Neural cell (in vitro differentiated cells): ENCODE data around the gene SPATA33. TPM values are rescaled to one million over a fixed set of nuclear protein-coding genes. Genes with fewer than 3 reads are reported as not detected.

Experiments
- H2AFZ ChIP-seq: fragments of 200-600, 300-800 bp; sonication (generic), shearing (Covaris generic); 2 replicates; pipeline ENCODE4 v1.6.0; 2014; ENCODE audit warnings: low read depth, mild to moderate bottlenecking, antibody characterized with exemption, low read length, moderate library complexity
- H3F3A ChIP-seq: fragments of 200-600 bp; shearing (Covaris generic); 2 replicates; pipeline ENCODE4 v1.6.1; 2016; ENCODE audit warnings: mild to moderate bottlenecking, moderate library complexity, mixed read lengths, antibody characterized with exemption, low read length; ENCODE audit not compliant: insufficient read depth, poor library complexity, severe bottlenecking
- H3K27ac ChIP-seq: fragments of 200-600, 300-800 bp; sonication (generic), shearing (Covaris generic); 2 replicates; pipeline ENCODE4 v1.5.1; 2014; ENCODE audit warnings: mild to moderate bottlenecking, low read length, moderate library complexity
- H3K27me3 ChIP-seq: fragments of 300-800, 200-600 bp; sonication (generic), shearing (Covaris generic); 2 replicates; pipeline ENCODE4 v1.6.0; 2014; ENCODE audit warnings: mild to moderate bottlenecking, low read depth, low read length, moderate library complexity; ENCODE audit not compliant: insufficient read depth
- H3K36me3 ChIP-seq: fragments of 300-800, 200-600 bp; sonication (generic), shearing (Covaris generic); 2 replicates; pipeline ENCODE4 v1.5.1; 2014; ENCODE audit warnings: mild to moderate bottlenecking, antibody characterized with exemption, low read length, moderate library complexity; ENCODE audit not compliant: insufficient read depth
- H3K4me2 ChIP-seq: fragments of 300-800, 200-600 bp; sonication (generic), shearing (Covaris generic); 2 replicates; pipeline ENCODE4 v1.6.0; 2014; ENCODE audit warnings: mild to moderate bottlenecking, low read length
- H3K4me3 ChIP-seq: fragments of 300-800, 200-600 bp; sonication (generic), shearing (Covaris generic); 2 replicates; pipeline ENCODE4 v1.5.1; 2014; ENCODE audit warnings: mild to moderate bottlenecking, low read length, moderate library complexity
- H3K79me2 ChIP-seq: fragments of 200-600 bp; shearing (Covaris generic); replicated peaks from 2 replicates; pipeline ENCODE4 v1.6.0; 2014; ENCODE audit warnings: mild to moderate bottlenecking, low read length, moderate library complexity; ENCODE audit not compliant: insufficient read depth
- H3K9ac ChIP-seq: fragments of 300-800, 200-600 bp; sonication (generic), shearing (Covaris generic); 2 replicates; pipeline ENCODE4 v1.6.1; 2016; ENCODE audit warnings: mild to moderate bottlenecking, low read length, mixed read lengths
- H3K9me2 ChIP-seq: fragments of 200-600 bp; shearing (Covaris generic); 2 replicates; pipeline ENCODE4 v1.6.1; 2016; ENCODE audit warnings: mild to moderate bottlenecking, low read length, mixed read lengths; ENCODE audit not compliant: insufficient read depth
- H3K9me3 ChIP-seq: fragments of 200-600, 300-800 bp; sonication (generic), shearing (Covaris generic); 2 replicates; pipeline ENCODE4 v1.6.1; 2016; ENCODE audit warnings: mild to moderate bottlenecking, mixed run types, low read length, moderate library complexity, mixed read lengths
- H4K20me1 ChIP-seq: fragments of 200-600 bp; shearing (Covaris generic); 2 replicates; pipeline ENCODE4 v1.6.1; 2016; ENCODE audit warnings: mild to moderate bottlenecking, mixed run types; ENCODE audit not compliant: insufficient read depth
- CTCF ChIP-seq: fragments of 450-650 bp; IDR thresholded peaks from 2 replicates; pipeline ENCODE4 v1.5.1; 2014; ENCODE audit warnings: antibody characterized with exemption, mild to moderate bottlenecking, moderate library complexity; ENCODE audit not compliant: poor library complexity, severe bottlenecking
- EP300 ChIP-seq: fragments of 450-650 bp; conservative IDR thresholded peaks from 2 replicates; pipeline ENCODE4 v1.6.1; 2014; ENCODE audit warnings: antibody characterized with exemption, mild to moderate bottlenecking, moderate library complexity; ENCODE audit not compliant: poor library complexity, severe bottlenecking
- EZH2 ChIP-seq: fragments of 200-600, 300-800 bp; shearing (Covaris generic), sonication (generic); IDR thresholded peaks from 2 replicates; pipeline ENCODE4 v1.6.1; 2014; ENCODE audit warnings: antibody characterized with exemption, low read length, borderline replicate concordance, mild to moderate bottlenecking; ENCODE audit not compliant: insufficient read depth, poor library complexity, severe bottlenecking
- MXI1 ChIP-seq: fragments of 450-650 bp; conservative IDR thresholded peaks from 2 replicates; pipeline ENCODE4 v1.6.1; 2014; ENCODE audit warnings: antibody characterized with exemption, mild to moderate bottlenecking; ENCODE audit not compliant: poor library complexity, severe bottlenecking
- POLR2AphosphoS5 ChIP-seq: IDR thresholded peaks from 2 replicates; pipeline ENCODE4 v1.6.1; 2012
- RAD21 ChIP-seq: fragments of 450-650 bp; conservative IDR thresholded peaks from 2 replicates; pipeline ENCODE4 v1.6.1; 2014; ENCODE audit warnings: antibody characterized with exemption, mild to moderate bottlenecking, moderate library complexity
- REST ChIP-seq: IDR thresholded peaks from 2 replicates; pipeline ENCODE4 v1.6.1; 2012; ENCODE audit warnings: borderline replicate concordance
- SMC3 ChIP-seq: fragments of 450-650 bp; conservative IDR thresholded peaks from 2 replicates; pipeline ENCODE4 v1.6.1; 2014; ENCODE audit warnings: antibody characterized with exemption, mild to moderate bottlenecking, moderate library complexity; ENCODE audit not compliant: poor library complexity
- TAF1 ChIP-seq: IDR thresholded peaks from 2 replicates; pipeline ENCODE4 v1.6.1; 2012; ENCODE audit warnings: low read depth
- polyA plus RNA-seq: library from polyadenylated mRNA; depleted of rRNA; stranded (reverse); fragments of >200 nt; gene quantifications from 2 replicates; pipeline ENCODE4 v1.2.3, GENCODE V29; 2014

Gene SPATA33
- polyA plus RNA-seq, 1 donor from 2014 or later: 16.0 TPM

DNA sequence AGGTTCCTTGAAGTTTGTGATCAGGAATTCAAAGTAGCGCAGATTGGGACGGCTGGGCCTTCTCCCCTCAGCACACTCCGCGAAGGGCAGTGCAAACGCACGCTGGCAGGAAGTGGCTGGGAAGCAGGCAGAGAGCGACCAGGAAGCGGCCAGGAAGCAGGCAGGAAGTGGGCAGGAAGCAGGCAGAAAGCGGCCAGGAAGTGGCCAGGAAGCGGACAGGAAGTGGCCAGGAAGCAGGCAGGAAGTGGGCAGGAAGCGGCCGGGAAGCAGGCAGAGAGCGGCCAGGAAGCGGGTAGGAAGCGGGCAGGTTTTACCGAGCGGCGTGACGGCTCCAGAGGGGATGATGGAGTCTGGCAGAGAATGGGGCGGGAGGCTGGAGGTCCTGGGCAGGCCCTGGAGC is 41.0 kb upstream of the SPATA33 start:
- no peaks in the 10 kb centered on the region for H3F3A ChIP-seq

GRCh38 chr16:89617036-89617435 is 40.6 kb upstream of the SPATA33 start:
- Histone ChIP-seq H3F3A (no peaks in the 10 kb centered on the region), H3K9me2 (no peaks in the 10 kb centered on the region), H2AFZ (no peak overlapping the region), H3K27me3 (no peaks in the 10 kb centered on the region), H3K79me2 (no peaks in the 10 kb centered on the region), H3K4me3 (no peak overlapping the region), H4K20me1 (no peaks in the 10 kb centered on the region), H3K9me3 (no peaks in the 10 kb centered on the region), H3K4me2 (no peak overlapping the region), H3K27ac (no peak overlapping the region), H3K36me3 (no peaks in the 10 kb centered on the region), H3K9ac (no peak overlapping the region)
- TF ChIP-seq CTCF (no peak), MXI1 (no peak), EP300 (no peak), SMC3 (no peak), TAF1 (no peak), REST (no peak), RAD21 (no peak)

More for the DNA sequence above, 41.0 kb upstream of the SPATA33 start:
- H2AFZ ChIP-seq: no peak overlapping the region
- H3K4me3 ChIP-seq: no peak overlapping the region
- no peaks in the 10 kb centered on the region for H3K27me3 ChIP-seq
- no peaks in the 10 kb centered on the region for H3K9me2 ChIP-seq
- no peaks in the 10 kb centered on the region for H3K36me3 ChIP-seq
- no peaks in the 10 kb centered on the region for H3K9me3 ChIP-seq
- TF ChIP-seq POLR2AphosphoS5 (no peak), RAD21 (no peak), SMC3 (no peak), MXI1 (no peak), CTCF (no peak), EP300 (no peak), REST (no peak), EZH2 (no peak), TAF1 (no peak)
- no peak overlapping the region for H3K27ac ChIP-seq
- H3K9ac ChIP-seq: no peak overlapping the region
- H3K79me2 ChIP-seq: no peaks in the 10 kb centered on the region
- H3K4me2 ChIP-seq: no peak overlapping the region
- no peaks in the 10 kb centered on the region for H4K20me1 ChIP-seq
